ENCODE results near the gene FAM89A. TPM values are rescaled to one million over a fixed set of nuclear protein-coding genes. Genes with fewer than 3 reads are reported as not detected.

The FAM89A gene
- total and polyA plus RNA-seq, 9 of the 15 experiments (the other 6 are each of a cell fraction or from before 2014, with no cell fraction given), result 8.7 to 66.2 (median 43.3) TPM

GRCh38 chr1:231039161-231040018, 664 bp downstream of the FAM89A start (continued):
- TF ChIP-seq ZNF124 (CRISPR knock-in tag; IDR thresholded peaks at IDR 0.05), result no peak
- TF ChIP-seq RB1 (IDR thresholded peaks at IDR 0.05; ENCODE audit: low read depth), result peak; percentile 35; the same call in 1 of the 2 replicates
- TF ChIP-seq, protein P1, sequence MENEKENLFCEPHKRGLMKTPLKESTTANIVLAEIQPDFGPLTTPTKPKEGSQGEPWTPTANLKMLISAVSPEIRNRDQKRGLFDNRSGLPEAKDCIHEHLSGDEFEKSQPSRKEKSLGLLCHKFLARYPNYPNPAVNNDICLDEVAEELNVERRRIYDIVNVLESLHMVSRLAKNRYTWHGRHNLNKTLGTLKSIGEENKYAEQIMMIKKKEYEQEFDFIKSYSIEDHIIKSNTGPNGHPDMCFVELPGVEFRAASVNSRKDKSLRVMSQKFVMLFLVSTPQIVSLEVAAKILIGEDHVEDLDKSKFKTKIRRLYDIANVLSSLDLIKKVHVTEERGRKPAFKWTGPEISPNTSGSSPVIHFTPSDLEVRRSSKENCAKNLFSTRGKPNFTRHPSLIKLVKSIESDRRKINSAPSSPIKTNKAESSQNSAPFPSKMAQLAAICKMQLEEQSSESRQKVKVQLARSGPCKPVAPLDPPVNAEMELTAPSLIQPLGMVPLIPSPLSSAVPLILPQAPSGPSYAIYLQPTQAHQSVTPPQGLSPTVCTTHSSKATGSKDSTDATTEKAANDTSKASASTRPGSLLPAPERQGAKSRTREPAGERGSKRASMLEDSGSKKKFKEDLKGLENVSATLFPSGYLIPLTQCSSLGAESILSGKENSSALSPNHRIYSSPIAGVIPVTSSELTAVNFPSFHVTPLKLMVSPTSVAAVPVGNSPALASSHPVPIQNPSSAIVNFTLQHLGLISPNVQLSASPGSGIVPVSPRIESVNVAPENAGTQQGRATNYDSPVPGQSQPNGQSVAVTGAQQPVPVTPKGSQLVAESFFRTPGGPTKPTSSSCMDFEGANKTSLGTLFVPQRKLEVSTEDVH (IDR thresholded peaks at IDR 0.05; ENCODE audit: low read depth, partially characterized antibody), result no peak
- TF ChIP-seq SMAD1 (IDR thresholded peaks at IDR 0.05; ENCODE audit: low read depth, low read length, partially characterized antibody), result no peak
- TF ChIP-seq PHB (CRISPR knock-in tag; IDR thresholded peaks at IDR 0.05), result peak; percentile 60; the same call in 1 of the 2 replicates
- no peak for TF ChIP-seq MTA2 (IDR thresholded peaks at IDR 0.05; ENCODE audit: low read depth)
- TF ChIP-seq ESRRB (CRISPR knock-in tag; IDR thresholded peaks at IDR 0.05; ENCODE audit: borderline replicate concordance), result no peak
- peak; percentile 65 to 68 for TF ChIP-seq E2F6 (IDR thresholded peaks at IDR 0.05; ENCODE audit: borderline replicate concordance in 1 of 2, extremely low read depth in 1 of 2, insufficient read depth in 1 of 2, insufficient read length in 1 of 2, low read depth in 1 of 2, low read length in 1 of 2, poor library complexity in 1 of 2, severe bottlenecking in 1 of 2)
- no peak for TF ChIP-seq TOE1 (IDR thresholded peaks at IDR 0.05; ENCODE audit: borderline replicate concordance)
- TF ChIP-seq TOE1 (CRISPR knock-in tag; IDR thresholded peaks at IDR 0.05; ENCODE audit: borderline replicate concordance, low read depth), result no peak
- no peak for TF ChIP-seq SREBF1 (IDR thresholded peaks at IDR 0.05; ENCODE audit: borderline replicate concordance, low read depth, low read length)
- peak in 1 of 3 experiments; percentile 27 for TF ChIP-seq YY1 (IDR thresholded peaks at IDR 0.05; ENCODE audit: borderline replicate concordance in 1 of 3, control insufficient read depth in 1 of 3, extremely low read depth in 1 of 3, insufficient read depth in 3 of 3, insufficient read length in 1 of 3, insufficient replicate concordance in 2 of 3, low read depth in 1 of 3, low read length in 2 of 3)
- 0 out of 2 replicates have a peak, but pooled peaks have one; percentile 34 for TF ChIP-seq NFRKB (IDR thresholded peaks at IDR 0.05; ENCODE audit: low read depth)
- TF ChIP-seq, protein P2, sequence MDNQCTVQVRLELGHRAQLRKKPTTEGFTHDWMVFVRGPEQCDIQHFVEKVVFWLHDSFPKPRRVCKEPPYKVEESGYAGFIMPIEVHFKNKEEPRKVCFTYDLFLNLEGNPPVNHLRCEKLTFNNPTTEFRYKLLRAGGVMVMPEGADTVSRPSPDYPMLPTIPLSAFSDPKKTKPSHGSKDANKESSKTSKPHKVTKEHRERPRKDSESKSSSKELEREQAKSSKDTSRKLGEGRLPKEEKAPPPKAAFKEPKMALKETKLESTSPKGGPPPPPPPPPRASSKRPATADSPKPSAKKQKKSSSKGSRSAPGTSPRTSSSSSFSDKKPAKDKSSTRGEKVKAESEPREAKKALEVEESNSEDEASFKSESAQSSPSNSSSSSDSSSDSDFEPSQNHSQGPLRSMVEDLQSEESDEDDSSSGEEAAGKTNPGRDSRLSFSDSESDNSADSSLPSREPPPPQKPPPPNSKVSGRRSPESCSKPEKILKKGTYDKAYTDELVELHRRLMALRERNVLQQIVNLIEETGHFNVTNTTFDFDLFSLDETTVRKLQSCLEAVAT (IDR thresholded peaks at IDR 0.05), result peak in 1 of 2 experiments; percentile 24; a peak in 1 of 4 replicates
- TF ChIP-seq, protein P3, sequence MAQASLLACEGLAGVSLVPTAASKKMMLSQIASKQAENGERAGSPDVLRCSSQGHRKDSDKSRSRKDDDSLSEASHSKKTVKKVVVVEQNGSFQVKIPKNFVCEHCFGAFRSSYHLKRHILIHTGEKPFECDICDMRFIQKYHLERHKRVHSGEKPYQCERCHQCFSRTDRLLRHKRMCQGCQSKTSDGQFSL (CRISPR knock-in tag; IDR thresholded peaks at IDR 0.05), result 0 out of 2 replicates have a peak, but pooled peaks have one; percentile 26
- TF ChIP-seq, protein P3 (tag; IDR thresholded peaks at IDR 0.05), result peak in 1 of 2 experiments; percentile 30; a peak in 1 of 4 replicates
- TF ChIP-seq SOX6 (IDR thresholded peaks at IDR 0.05), result no peak
- no peak for TF ChIP-seq ZNF274 (IDR thresholded peaks at IDR 0.05; ENCODE audit: borderline replicate concordance, low read depth, low read length)

Measured in K562 (cell line).